Coronary artery (tissue), 2 donors: Measurements from ENCODE around the gene CEP112.

Source experiments
- DNase-seq: peaks from one replicate; pipeline ENCODE4 v3.0.0-alpha.2; 2017; ENCODE audit warnings: low spot score
- H3K27ac ChIP-seq, 2 donors: fragments of 200-600 bp; sonication (generic); one replicate each; pipeline ENCODE4 v1.5.1; 2016 to 2019
- H3K4me3 ChIP-seq: fragments of 200-600 bp; sonication (generic); 2 replicates; pipeline ENCODE4 v1.5.1; 2016; ENCODE audit warnings: mild to moderate bottlenecking, moderate library complexity
- TF ChIP-seq, protein P1 (sequence below): fragments of 200-600 bp; sonication (generic); IDR thresholded peaks from one replicate; pipeline ENCODE4 v1.5.1; 2019; ENCODE audit warnings: antibody characterized with exemption

CEP112 gene

DNA sequence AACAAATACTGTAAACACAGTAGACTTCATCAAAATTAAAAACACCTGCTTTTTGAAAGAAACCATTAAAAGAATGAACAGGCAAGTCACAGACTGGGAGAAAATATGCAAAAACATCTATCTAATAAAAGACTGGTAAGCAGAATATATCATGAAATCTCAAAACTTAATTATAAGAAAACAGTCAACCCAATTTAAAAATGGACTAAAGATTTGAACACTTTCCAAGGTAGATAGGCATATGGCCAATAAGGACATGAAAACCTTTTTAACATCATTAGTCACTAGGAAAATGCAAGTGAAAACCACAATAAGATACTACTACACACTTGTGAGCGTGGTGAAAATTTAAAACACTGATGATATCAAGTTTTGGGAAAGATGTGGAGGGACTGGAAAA, 218.7 kb downstream of the CEP112 start:
- TF ChIP-seq, protein P1, sequence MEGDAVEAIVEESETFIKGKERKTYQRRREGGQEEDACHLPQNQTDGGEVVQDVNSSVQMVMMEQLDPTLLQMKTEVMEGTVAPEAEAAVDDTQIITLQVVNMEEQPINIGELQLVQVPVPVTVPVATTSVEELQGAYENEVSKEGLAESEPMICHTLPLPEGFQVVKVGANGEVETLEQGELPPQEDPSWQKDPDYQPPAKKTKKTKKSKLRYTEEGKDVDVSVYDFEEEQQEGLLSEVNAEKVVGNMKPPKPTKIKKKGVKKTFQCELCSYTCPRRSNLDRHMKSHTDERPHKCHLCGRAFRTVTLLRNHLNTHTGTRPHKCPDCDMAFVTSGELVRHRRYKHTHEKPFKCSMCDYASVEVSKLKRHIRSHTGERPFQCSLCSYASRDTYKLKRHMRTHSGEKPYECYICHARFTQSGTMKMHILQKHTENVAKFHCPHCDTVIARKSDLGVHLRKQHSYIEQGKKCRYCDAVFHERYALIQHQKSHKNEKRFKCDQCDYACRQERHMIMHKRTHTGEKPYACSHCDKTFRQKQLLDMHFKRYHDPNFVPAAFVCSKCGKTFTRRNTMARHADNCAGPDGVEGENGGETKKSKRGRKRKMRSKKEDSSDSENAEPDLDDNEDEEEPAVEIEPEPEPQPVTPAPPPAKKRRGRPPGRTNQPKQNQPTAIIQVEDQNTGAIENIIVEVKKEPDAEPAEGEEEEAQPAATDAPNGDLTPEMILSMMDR: no peak
- no peak for DNase-seq
- no peak overlapping the region for H3K4me3 ChIP-seq
- H3K27ac ChIP-seq: no peak overlapping the region

DNA sequence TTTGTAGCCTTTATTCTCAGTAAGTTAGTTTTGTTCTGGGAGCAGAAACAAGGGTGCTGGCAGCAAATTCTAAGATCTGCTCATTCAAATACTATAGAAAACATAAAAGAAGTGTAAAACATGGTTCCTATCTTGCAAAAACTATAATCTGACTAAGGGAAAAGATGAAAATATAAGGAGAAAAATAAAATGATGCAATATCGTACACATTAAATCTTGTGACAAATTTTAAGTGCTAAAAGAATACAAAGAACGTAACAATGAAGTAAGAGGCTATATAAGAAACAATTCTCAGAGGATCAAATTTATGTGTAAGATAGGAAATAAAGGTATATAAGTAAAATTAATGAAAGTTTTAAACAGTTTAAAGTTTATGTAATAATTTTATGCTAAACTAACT, 224.6 kb downstream of the CEP112 start:
- no peak for DNase-seq
- H3K27ac ChIP-seq: no peak overlapping the region

DNA sequence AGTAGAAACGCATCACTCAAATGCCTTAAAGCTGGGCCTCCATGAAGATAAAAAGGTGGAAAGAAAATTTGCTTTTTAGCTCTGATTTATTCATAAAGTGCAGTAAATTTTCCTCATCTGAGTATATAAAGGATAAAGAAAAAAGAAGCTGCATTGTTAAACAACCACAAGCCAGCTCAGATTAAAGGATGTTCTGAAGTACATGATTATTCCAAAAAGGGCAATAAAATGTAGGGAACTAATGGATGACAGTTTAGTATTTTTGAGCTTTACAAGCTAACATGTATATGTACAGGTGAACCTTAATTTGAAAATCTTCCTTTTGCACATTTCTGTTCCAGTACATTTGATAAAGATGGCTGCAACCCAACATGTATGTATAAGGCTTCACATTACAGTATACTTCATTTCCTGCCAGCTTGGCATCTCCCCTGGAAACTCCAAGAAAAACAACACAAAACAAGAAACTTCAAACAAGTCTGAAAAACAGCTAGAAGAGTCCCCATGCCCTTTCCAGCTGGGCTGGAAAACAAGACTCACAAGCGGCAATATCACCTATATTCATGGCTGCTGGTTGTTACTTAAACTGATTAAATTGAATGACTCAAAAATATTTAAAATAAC, 225.7 kb downstream of the CEP112 start:
- Histone ChIP-seq H3K27ac (no peak overlapping the region), H3K4me3 (no peak overlapping the region)
- DNase-seq: no peak
- TF ChIP-seq, protein P1: no peak

More for the DNA sequence above, 224.6 kb downstream of the CEP112 start:
- H3K4me3 ChIP-seq: no peak overlapping the region
- TF ChIP-seq, protein P1: no peak

DNA sequence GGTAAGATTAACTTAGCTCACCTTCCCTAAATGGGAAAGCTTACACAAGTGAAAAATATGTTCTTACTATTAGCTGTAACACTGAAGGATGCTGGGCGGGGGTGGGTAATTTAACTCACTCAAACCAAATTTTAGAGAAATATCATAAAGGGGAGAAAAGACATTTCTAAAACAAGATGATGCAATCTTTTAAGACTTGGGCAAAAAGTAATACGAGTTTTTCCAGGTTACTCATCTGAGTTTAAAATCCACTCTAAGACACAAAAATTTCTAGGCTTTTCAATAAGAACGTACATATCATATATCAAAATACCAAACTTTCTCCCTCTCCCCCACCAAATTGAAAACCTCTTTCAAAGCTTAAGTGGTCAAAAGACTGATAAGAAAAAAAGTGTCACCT, 228.8 kb downstream of the CEP112 start:
- Histone ChIP-seq H3K27ac (no peak overlapping the region), H3K4me3 (no peak overlapping the region)
- TF ChIP-seq, protein P1: no peak
- no peak for DNase-seq

DNA sequence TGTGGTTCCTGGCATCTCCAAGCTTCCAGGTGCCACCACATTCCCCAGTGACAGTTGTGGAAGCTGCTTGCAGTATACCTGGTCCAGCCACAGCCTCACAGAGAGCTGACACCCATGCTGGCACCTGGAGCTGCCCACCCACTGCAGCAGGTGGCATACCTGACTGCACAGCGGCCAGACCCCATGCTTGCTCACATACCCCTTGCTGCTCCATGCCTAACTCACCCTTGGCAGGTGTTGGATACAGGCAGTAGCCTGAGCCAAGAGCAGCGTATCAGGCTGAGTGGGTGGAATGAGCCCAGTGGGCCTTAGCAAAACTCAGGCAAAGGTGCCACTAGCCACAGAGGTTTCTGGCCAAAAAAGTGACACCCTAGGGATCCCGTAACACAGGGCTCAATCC, 232.3 kb downstream of the CEP112 start:
- TF ChIP-seq, protein P1: no peak
- Histone ChIP-seq H3K4me3 (no peak overlapping the region), H3K27ac (no peak overlapping the region)
- DNase-seq: no peak

DNA sequence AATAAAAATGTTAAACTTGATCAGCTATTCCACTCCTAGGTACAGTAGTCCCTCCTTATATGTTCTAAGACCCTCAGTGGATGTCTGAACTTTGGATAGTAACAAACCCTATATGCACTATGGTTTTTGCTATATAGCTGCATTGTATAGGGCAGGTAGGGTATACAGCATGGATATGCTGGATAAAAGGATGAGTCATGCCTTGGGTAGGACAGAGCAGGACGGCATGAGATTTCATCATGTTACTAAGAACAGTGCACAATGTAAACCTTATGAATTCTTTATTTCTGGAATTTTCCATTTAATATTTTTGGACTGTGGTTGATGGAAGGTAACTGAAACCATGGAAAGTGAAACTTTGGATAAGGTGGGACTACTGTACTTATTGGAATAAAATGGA, 235.1 kb downstream of the CEP112 start:
- no peak overlapping the region for H3K4me3 ChIP-seq
- TF ChIP-seq, protein P1: no peak
- H3K27ac ChIP-seq: no peak overlapping the region
- no peak for DNase-seq

DNA sequence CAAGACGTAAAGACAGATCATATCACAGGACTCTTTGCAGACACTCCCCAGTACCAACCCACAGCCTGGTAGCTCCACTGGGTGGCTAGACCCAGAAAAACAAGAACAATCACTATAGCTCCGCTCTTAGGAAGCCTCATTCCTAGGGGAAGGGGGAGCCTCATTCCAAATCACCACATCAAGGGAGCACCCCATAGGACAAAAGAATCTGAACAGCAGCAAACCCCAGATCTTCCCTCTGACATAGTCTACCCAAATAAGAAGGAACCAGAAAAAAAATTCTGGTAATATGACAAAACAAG, 237.8 kb downstream of the CEP112 start:
- H3K4me3 ChIP-seq: no peak overlapping the region
- no peak overlapping the region for H3K27ac ChIP-seq
- TF ChIP-seq, protein P1: no peak
- DNase-seq: no peak
